HEK293 (cell line): ENCODE data around the gene PHLDB2.
"Not testable (repeated sequence)": the region's sequence is repeated elsewhere in the genome, so short reads cannot be mapped to it uniquely, and the experiment has no call there.

Experiments used
- CTCF ChIA-PET: fragments of 350-600 bp; formaldehyde crosslinking; extraction: SDS; loops from one replicate; lab custom pipeline; 2021; ENCODE audit warnings: antibody characterized with exemption; lab: Yijun Ruan, JAX
- POLR2A ChIA-PET: fragments of 300-600 bp; formaldehyde crosslinking; extraction: SDS; loops from one replicate; lab custom pipeline; 2020; ENCODE audit warnings: antibody characterized with exemption, inconsistent platforms; lab: Yijun Ruan, JAX
- H3K27ac ChIP-seq: fragments of 200-500 bp; sonication (Bioruptor generic); 2 replicates; pipeline ENCODE4 v1.5.1; 2014; ENCODE audit warnings: low read depth, low read length, control low read depth, inconsistent platforms; ENCODE audit errors: extremely low read depth
- H3K36me3 ChIP-seq, 2 experiments: fragments of 200-500 bp in 1 of 2; sonication (Bioruptor generic) in 1 of 2; 1 replicate in 1 of 2; 2 replicates in 1 of 2; pipeline ENCODE4 v1.5.1; 2014 to 2017; ENCODE audit warnings: inconsistent platforms in 2 of 2, low read length in 2 of 2; ENCODE audit not compliant: control insufficient read depth in 2 of 2, insufficient read depth in 1 of 2
- H3K4me1 ChIP-seq: fragments of 200-500 bp; sonication (Bioruptor generic); 2 replicates; pipeline ENCODE4 v1.5.1; 2014; ENCODE audit warnings: mild to moderate bottlenecking, low read length, inconsistent platforms; ENCODE audit not compliant: control insufficient read depth, insufficient read depth
- H3K4me3 ChIP-seq: 2 replicates; pipeline ENCODE4 v1.5.1; 2011; ENCODE audit warnings: low read depth, mild to moderate bottlenecking, control low read depth, low read length, moderate library complexity
- H3K9me3 ChIP-seq: fragments of 200-500 bp; sonication (Bioruptor generic); 2 replicates; pipeline ENCODE4 v1.5.1; 2014; ENCODE audit warnings: low read depth, low read length, inconsistent platforms; ENCODE audit not compliant: control insufficient read depth, insufficient read depth
- AEBP2 ChIP-seq: fragments of 450-650 bp; formaldehyde crosslinking; IDR thresholded peaks from 2 replicates; pipeline ENCODE4 v1.5.1; 2016; ENCODE audit warnings: missing biosample characterization, missing genetic modification characterization, borderline replicate concordance
- BCL11A ChIP-seq: fragments of 450-650 bp; formaldehyde crosslinking; IDR thresholded peaks from 2 replicates; pipeline ENCODE4 v1.5.1; 2016; ENCODE audit warnings: low read depth, missing biosample characterization, missing genetic modification characterization
- EGR2 ChIP-seq: fragments of 450-650 bp; formaldehyde crosslinking; IDR thresholded peaks from 2 replicates; pipeline ENCODE4 v1.5.1; 2016; ENCODE audit warnings: low read depth, missing biosample characterization, missing genetic modification characterization
- HOXA7 ChIP-seq: sonication (generic); formaldehyde crosslinking; IDR thresholded peaks from 2 replicates; pipeline ENCODE4 v1.8.1; 2022; ENCODE audit warnings: missing genetic modification reagents, borderline replicate concordance
- KLF1 ChIP-seq: fragments of 450-650 bp; formaldehyde crosslinking; IDR thresholded peaks from 2 replicates; pipeline ENCODE4 v1.5.1; 2016; ENCODE audit warnings: missing biosample characterization, missing genetic modification characterization
- KLF9 ChIP-seq: fragments of 450-650 bp; formaldehyde crosslinking; IDR thresholded peaks from 2 replicates; pipeline ENCODE4 v1.5.1; 2016; ENCODE audit warnings: missing biosample characterization, missing genetic modification characterization, low read depth
- SALL2 ChIP-seq: fragments of 450-650 bp; formaldehyde crosslinking; IDR thresholded peaks from 2 replicates; pipeline ENCODE4 v1.5.0; 2017; ENCODE audit warnings: missing biosample characterization, mild to moderate bottlenecking, missing genetic modification characterization, borderline replicate concordance
- ZBTB11 ChIP-seq: fragments of 450-650 bp; formaldehyde crosslinking; conservative IDR thresholded peaks from 2 replicates; pipeline ENCODE4 v1.5.1; 2016; ENCODE audit warnings: low read depth, missing biosample characterization, missing genetic modification characterization
- ZNF10 ChIP-seq: fragments of 450-650 bp; formaldehyde crosslinking; IDR thresholded peaks from 2 replicates; pipeline ENCODE4 v1.5.1; 2017; ENCODE audit warnings: missing biosample characterization, missing genetic modification characterization
- ZNF146 ChIP-seq: fragments of 450-650 bp; formaldehyde crosslinking; IDR thresholded peaks from 2 replicates; pipeline ENCODE4 v1.5.1; 2016; ENCODE audit warnings: missing biosample characterization, missing genetic modification characterization
- ZNF16 ChIP-seq: fragments of 450-650 bp; formaldehyde crosslinking; IDR thresholded peaks from 2 replicates; pipeline ENCODE4 v1.5.1; 2016; ENCODE audit warnings: low read depth, missing biosample characterization, missing genetic modification characterization
- ZNF223 ChIP-seq: fragments of 450-650 bp; formaldehyde crosslinking; IDR thresholded peaks from 2 replicates; pipeline ENCODE4 v1.5.1; 2016; ENCODE audit warnings: missing biosample characterization, missing genetic modification characterization
- ZNF239 ChIP-seq: fragments of 450-650 bp; formaldehyde crosslinking; IDR thresholded peaks from 2 replicates; pipeline ENCODE4 v1.5.1; 2016; ENCODE audit warnings: missing biosample characterization, missing genetic modification characterization
- ZNF248 ChIP-seq: fragments of 450-650 bp; formaldehyde crosslinking; IDR thresholded peaks from 2 replicates; pipeline ENCODE4 v1.5.1; 2017; ENCODE audit warnings: missing biosample characterization, missing genetic modification characterization
- ZNF366 ChIP-seq: fragments of 450-650 bp; formaldehyde crosslinking; conservative IDR thresholded peaks from 2 replicates; pipeline ENCODE4 v1.5.1; 2016; ENCODE audit warnings: missing biosample characterization, missing genetic modification characterization
- ZNF394 ChIP-seq: fragments of 450-650 bp; formaldehyde crosslinking; IDR thresholded peaks from 2 replicates; pipeline ENCODE4 v1.5.1; 2016; ENCODE audit warnings: missing biosample characterization, missing genetic modification characterization, mild to moderate bottlenecking, moderate library complexity, borderline replicate concordance
- ZNF426 ChIP-seq: fragments of 450-650 bp; formaldehyde crosslinking; IDR thresholded peaks from 2 replicates; pipeline ENCODE4 v1.5.1; 2017; ENCODE audit warnings: missing biosample characterization, missing genetic modification characterization, mild to moderate bottlenecking, inconsistent platforms, moderate library complexity
- ZNF549 ChIP-seq: fragments of 450-650 bp; IDR thresholded peaks from 2 replicates; pipeline ENCODE4 v1.5.1; 2018; ENCODE audit warnings: missing biosample characterization, missing genetic modification characterization, mild to moderate bottlenecking, inconsistent platforms, moderate library complexity
- ZNF560 ChIP-seq: fragments of 450-650 bp; formaldehyde crosslinking; IDR thresholded peaks from 2 replicates; pipeline ENCODE4 v1.5.1; 2017; ENCODE audit warnings: missing biosample characterization, missing genetic modification characterization, borderline replicate concordance
- ZNF580 ChIP-seq: fragments of 450-650 bp; formaldehyde crosslinking; IDR thresholded peaks from 2 replicates; pipeline ENCODE4 v1.5.1; 2016; ENCODE audit warnings: missing biosample characterization, missing genetic modification characterization
- ZNF585B ChIP-seq: fragments of 450-650 bp; formaldehyde crosslinking; IDR thresholded peaks from 2 replicates; pipeline ENCODE4 v1.5.1; 2016; ENCODE audit warnings: missing biosample characterization, missing genetic modification characterization
- ZNF596 ChIP-seq: fragments of 450-650 bp; IDR thresholded peaks from 2 replicates; pipeline ENCODE4 v1.5.0; 2018; ENCODE audit warnings: missing biosample characterization, mild to moderate bottlenecking, missing genetic modification characterization, moderate library complexity
- ZNF639 ChIP-seq: fragments of 450-650 bp; formaldehyde crosslinking; IDR thresholded peaks from 2 replicates; pipeline ENCODE4 v1.5.1; 2016; ENCODE audit warnings: missing biosample characterization, missing genetic modification characterization
- ZNF664 ChIP-seq: fragments of 450-650 bp; formaldehyde crosslinking; IDR thresholded peaks from 2 replicates; pipeline ENCODE4 v1.5.1; 2016; ENCODE audit warnings: missing biosample characterization, missing genetic modification characterization
- ZNF701 ChIP-seq: fragments of 450-650 bp; formaldehyde crosslinking; IDR thresholded peaks from 2 replicates; pipeline ENCODE4 v1.5.1; 2016; ENCODE audit warnings: missing biosample characterization, missing genetic modification characterization
- ZNF792 ChIP-seq: fragments of 450-650 bp; formaldehyde crosslinking; IDR thresholded peaks from 2 replicates; pipeline ENCODE4 v1.5.1; 2016; ENCODE audit warnings: missing biosample characterization, missing genetic modification characterization

Gene PHLDB2

GRCh38 chr3:111813441-111813840, 45.6 kb upstream of the PHLDB2 start (continued):
- TF ChIP-seq HOXA7 (CRISPR knock-in tag) (no peak), ZNF394 (tag by site-specific recombination) (no peak), ZBTB11 (tag by site-specific recombination) (no peak), ZNF580 (tag by site-specific recombination) (no peak)

GRCh38 chr3:111813979-111814378, 45.1 kb upstream of the PHLDB2 start:
- POLR2A ChIA-PET: no interaction called here
- H3K4me3 ChIP-seq: no peak overlapping the region
- no peaks in the 10 kb centered on the region for H3K9me3 ChIP-seq
- no peaks in the 10 kb centered on the region for H3K36me3 ChIP-seq
- TF ChIP-seq ZNF223 (tag by site-specific recombination) (no peak), KLF1 (peak; percentile 64), BCL11A (tag by site-specific recombination) (no peak)
- H3K27ac ChIP-seq: no peak overlapping the region
- CTCF ChIA-PET: no interaction called here
- no peaks in the 10 kb centered on the region for H3K4me1 ChIP-seq

- H3K9me3 ChIP-seq, POLR2A ChIA-PET, H3K27ac ChIP-seq, H3K4me1 ChIP-seq, H3K4me3 ChIP-seq, CTCF ChIA-PET, H3K36me3 ChIP-seq: not testable (repeated sequence)
Observed at GRCh38 chr3:111816771-111817170, 42.3 kb upstream of the PHLDB2 start.

GRCh38 chr3:111819927-111820326, 39.1 kb upstream of the PHLDB2 start:
- H3K4me1 ChIP-seq: no peaks in the 10 kb centered on the region
- CTCF ChIA-PET: interaction anchor here (0.6 kb wide), 1 partner anchor 10 kb away, joined by 3 read pairs; no protein-coding TSS in a partner anchor
- TF ChIP-seq ZNF10 (no peak), ZNF596 (tag by site-specific recombination) (no peak), SALL2 (tag by site-specific recombination) (no peak), ZNF560 (tag by site-specific recombination) (no peak), ZNF239 (tag by site-specific recombination) (no peak), ZNF549 (no peak), ZNF701 (tag by site-specific recombination) (no peak), EGR2 (no peak), ZNF366 (tag by site-specific recombination) (no peak), ZNF16 (no peak), ZNF792 (tag by site-specific recombination) (no peak), ZNF248 (tag by site-specific recombination) (no peak), AEBP2 (tag by site-specific recombination) (no peak), ZNF426 (tag by site-specific recombination) (no peak), ZNF585B (tag by site-specific recombination) (no peak), KLF9 (tag by site-specific recombination) (no peak), ZNF664 (tag by site-specific recombination) (no peak), ZNF639 (no peak), ZNF146 (no peak)

More at GRCh38 chr3:111819927-111820326, 39.1 kb upstream of the PHLDB2 start:
- Histone ChIP-seq H3K36me3 (no peaks in the 10 kb centered on the region), H3K27ac (no peak overlapping the region), H3K9me3 (no peaks in the 10 kb centered on the region), H3K4me3 (no peak overlapping the region)
- POLR2A ChIA-PET: no interaction called here
